ENCODE measurements around the gene ELP6. TPM values are rescaled to one million over a fixed set of nuclear protein-coding genes. Genes with fewer than 3 reads are reported as not detected.

The ELP6 gene
- total and polyA plus RNA-seq, 9 of the 15 experiments (the other 6 are each of a cell fraction or from before 2014, with no cell fraction given), result 76.9 to 198 (median 83.3) TPM

DNA sequence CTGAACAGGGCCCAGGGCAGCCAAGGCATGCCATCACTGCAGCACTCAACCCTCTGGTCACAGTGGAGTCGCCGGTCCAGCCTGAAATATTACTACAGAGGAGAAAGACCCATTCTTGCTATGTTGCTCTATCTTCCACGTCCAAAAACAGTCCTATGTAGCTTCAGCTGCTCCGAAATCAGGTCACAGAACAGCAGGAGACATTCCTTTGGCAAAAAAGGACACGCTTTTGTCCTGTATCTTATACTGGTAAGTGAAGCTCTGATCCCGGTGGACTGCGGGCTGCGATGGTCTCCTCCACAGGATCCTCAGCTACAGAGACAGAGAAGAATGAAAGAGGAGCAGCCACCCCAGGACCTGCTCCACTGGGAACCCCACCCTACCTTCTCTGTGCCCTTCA lies 17.6 kb downstream of the ELP6 start:
- H4K20me1 ChIP-seq (replicated peaks; ENCODE audit: control insufficient read depth, insufficient read depth, low read length), result no peaks in the 10 kb centered on the region
- ChIA-PET CTCF (ENCODE audit: low intra/inter-chr PET ratio) (no interaction called here), POLR2A (interaction anchor here (0.6 to 1.7 kb wide), 6 partner anchors 8 to 115 kb away, joined by 3 to 7 read pairs (median 4); partner anchors contain the start of gene PTPN23)
- H3K9me3 ChIP-seq (replicated peaks; ENCODE audit: control insufficient read depth, insufficient read depth, low read depth, low read length), result no peaks in the 10 kb centered on the region
- intact Hi-C loops (cut with micrococcal nuclease), result no loop called here
- no peak overlapping the region for H3K4me2 ChIP-seq (ENCODE audit: insufficient read depth, low read length)
- 94% methylated on average over 8 of the region's 8 CpGs for WGBS (ENCODE audit: insufficient coverage, low coverage, missing lambda C conversion rate)
- BruUV-seq (replicated peaks), result no TSS peak
- in situ Hi-C loops (cut with MboI), result no loop called here
- peaks cover 2 to 3% of the 10 kb centered on the region in 2 experiments; a peak in 3 of 5 replicates for H3K4me1 ChIP-seq (replicated peaks in 1 of 2; ENCODE audit: control insufficient read depth in 2 of 2, insufficient read depth in 2 of 2, low read length in 2 of 2)
- peaks cover 71% of the 10 kb centered on the region for H3K36me3 ChIP-seq (ENCODE audit: control insufficient read depth, insufficient read depth, low read length)
- no peak for TF ChIP-seq HIVEP1 (CRISPR knock-in tag; IDR thresholded peaks at IDR 0.05)
- no peak for TF ChIP-seq ARID3A (IDR thresholded peaks at IDR 0.05; ENCODE audit: borderline replicate concordance, low read depth, low read length)
- no peak for TF ChIP-seq RCOR1 (IDR thresholded peaks at IDR 0.05; ENCODE audit: borderline replicate concordance in 1 of 2, low read depth in 2 of 2, low read length in 2 of 2)
- no peak for TF ChIP-seq PCBP2 (IDR thresholded peaks at IDR 0.05; ENCODE audit: low read depth, low read length, poor library complexity, severe bottlenecking)
- no peak for TF ChIP-seq BDP1 (IDR thresholded peaks at IDR 0.05; ENCODE audit: insufficient read depth, insufficient read length)
- TF ChIP-seq BRF1 (IDR thresholded peaks at IDR 0.05; ENCODE audit: borderline replicate concordance, extremely low read depth, insufficient read length), result no peak
- TF ChIP-seq RBM39 (optimal IDR thresholded peaks at IDR 0.05; ENCODE audit: low read depth, low read length), result no peak
- TF ChIP-seq HDAC8 (tag; IDR thresholded peaks at IDR 0.05), result no peak
- TF ChIP-seq JUNB (CRISPR knock-in tag; conservative IDR thresholded peaks at IDR 0.05), result no peak
- TF ChIP-seq ZC3H4 (CRISPR knock-in tag; IDR thresholded peaks at IDR 0.05; ENCODE audit: borderline replicate concordance), result no peak
- no peak for TF ChIP-seq ARID1B (IDR thresholded peaks at IDR 0.05)
- TF ChIP-seq CBX5 (IDR thresholded peaks at IDR 0.05; ENCODE audit: borderline replicate concordance, low read depth), result no peak
- TF ChIP-seq ZZZ3 (IDR thresholded peaks at IDR 0.05), result no peak
- TF ChIP-seq CAMTA2 (CRISPR knock-in tag; conservative IDR thresholded peaks at IDR 0.05), result no peak
- TF ChIP-seq ZNF347 (CRISPR knock-in tag; IDR thresholded peaks at IDR 0.05; ENCODE audit: low read depth), result no peak
- TF ChIP-seq SMAD1 (IDR thresholded peaks at IDR 0.05; ENCODE audit: low read depth, low read length, partially characterized antibody), result no peak
- H3K9me1 ChIP-seq (ENCODE audit: control insufficient read depth, insufficient read depth, low read length), result no peaks in the 10 kb centered on the region
- no peak overlapping the region for H3K27ac ChIP-seq (ENCODE audit: extremely low read depth, low read depth, low read length)
- no peak overlapping the region for H2AFZ ChIP-seq (ENCODE audit: low read depth, low read length)
- no peaks in the 10 kb centered on the region for H3K27me3 ChIP-seq (ENCODE audit: control insufficient read depth in 2 of 2, insufficient read depth in 2 of 2, low read length in 2 of 2)
- ATAC-seq (no peak), DNase-seq (ENCODE audit: extremely low read depth in 1 of 4, low spot score in 3 of 4) (no peak), FAIRE-seq (no peak)
- H3K9ac ChIP-seq (ENCODE audit: insufficient read depth in 1 of 2, low read depth in 2 of 2, low read length in 2 of 2), result 0 out of 4 replicates have a peak overlapping the region, but pooled peaks of 1 of the 2 experiments have one; percentile 30
- H3K4me3 ChIP-seq, result no peak overlapping the region
- H3K79me2 ChIP-seq (ENCODE audit: control insufficient read depth, insufficient read depth, low read length), result peaks cover 2% of the 10 kb centered on the region; the same call in 1 of the 3 replicates
